Measurements from ENCODE around the gene ZNF710. TPM values are rescaled to one million over a fixed set of nuclear protein-coding genes. Genes with fewer than 3 reads are reported as not detected.

The ZNF710 gene
- total and polyA plus RNA-seq, 9 of the 15 experiments (the other 6 are each of a cell fraction or from before 2014, with no cell fraction given), result 0.56 to 14.2 (median 5.2) TPM

DNA sequence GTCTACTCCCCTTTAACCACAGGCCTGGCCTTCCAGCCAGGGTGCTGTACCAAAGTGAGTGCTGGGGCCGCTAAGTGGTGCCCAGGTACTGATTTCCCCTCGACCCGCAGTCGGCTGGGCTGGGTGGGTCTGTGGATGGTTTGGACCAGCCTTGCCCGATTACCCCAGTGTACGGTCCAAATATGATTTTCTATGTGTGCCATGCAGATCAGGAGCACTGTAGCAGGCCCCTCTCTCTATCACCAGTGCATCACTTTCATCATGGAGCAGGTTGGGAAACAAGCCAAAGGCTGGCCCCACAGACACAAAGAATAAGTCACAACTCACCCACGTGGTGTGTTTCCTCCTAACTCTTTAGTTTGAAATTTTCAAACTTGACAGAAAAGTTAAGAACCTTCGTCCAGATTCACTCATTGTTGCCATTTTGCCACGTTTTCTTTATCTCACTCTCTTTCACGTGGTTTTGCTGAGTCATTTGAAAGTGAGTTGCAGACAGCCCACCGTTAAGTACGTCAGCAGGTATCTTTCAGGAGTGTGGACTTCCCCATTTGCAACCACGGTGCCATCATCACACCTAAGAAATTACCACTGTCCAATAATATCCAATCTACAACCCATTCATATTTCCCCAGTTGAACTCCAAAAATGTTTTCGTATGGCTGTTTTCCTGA is 37.0 kb downstream of the ZNF710 start (continued):
- TF ChIP-seq, protein P1, sequence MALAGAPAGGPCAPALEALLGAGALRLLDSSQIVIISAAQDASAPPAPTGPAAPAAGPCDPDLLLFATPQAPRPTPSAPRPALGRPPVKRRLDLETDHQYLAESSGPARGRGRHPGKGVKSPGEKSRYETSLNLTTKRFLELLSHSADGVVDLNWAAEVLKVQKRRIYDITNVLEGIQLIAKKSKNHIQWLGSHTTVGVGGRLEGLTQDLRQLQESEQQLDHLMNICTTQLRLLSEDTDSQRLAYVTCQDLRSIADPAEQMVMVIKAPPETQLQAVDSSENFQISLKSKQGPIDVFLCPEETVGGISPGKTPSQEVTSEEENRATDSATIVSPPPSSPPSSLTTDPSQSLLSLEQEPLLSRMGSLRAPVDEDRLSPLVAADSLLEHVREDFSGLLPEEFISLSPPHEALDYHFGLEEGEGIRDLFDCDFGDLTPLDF (CRISPR knock-in tag; IDR thresholded peaks at IDR 0.05), result no peak
- TF ChIP-seq PTBP1 (IDR thresholded peaks at IDR 0.05; ENCODE audit: low read depth, low read length) (no peak), ZNF324 (CRISPR knock-in tag; IDR thresholded peaks at IDR 0.05) (no peak), CTBP1 (IDR thresholded peaks at IDR 0.05; ENCODE audit: borderline replicate concordance) (peak; percentile 59; the same call in 1 of the 2 replicates), MEIS2 (IDR thresholded peaks at IDR 0.05; ENCODE audit: partially characterized antibody) (peak; percentile 42), FOXK2 (conservative IDR thresholded peaks at IDR 0.05 in 1 of 2, IDR thresholded peaks at IDR 0.05 in 1 of 2; ENCODE audit: low read depth in 2 of 2) (peak; percentile 52 to 65; a peak in 3 of 4 replicates), ZNF217 (CRISPR knock-in tag; IDR thresholded peaks at IDR 0.05) (no peak), HDGF (IDR thresholded peaks at IDR 0.05) (no peak), SMAD1 (IDR thresholded peaks at IDR 0.05; ENCODE audit: low read depth, low read length, partially characterized antibody) (no peak), CSDE1 (IDR thresholded peaks at IDR 0.05) (no peak), ZNF3 (CRISPR knock-in tag; IDR thresholded peaks at IDR 0.05) (no peak), KDM1A (IDR thresholded peaks at IDR 0.05) (peak in 1 of 2 experiments; percentile 37; a peak in 1 of 4 replicates), NFIC (IDR thresholded peaks at IDR 0.05) (0 out of 2 replicates have a peak, but pooled peaks have one; percentile 12), ZNF431 (CRISPR knock-in tag; IDR thresholded peaks at IDR 0.05) (no peak), SP1 (CRISPR knock-in tag; IDR thresholded peaks at IDR 0.05) (no peak), TRIM28 (IDR thresholded peaks at IDR 0.05) (no peak)
- TF ChIP-seq, protein P2, sequence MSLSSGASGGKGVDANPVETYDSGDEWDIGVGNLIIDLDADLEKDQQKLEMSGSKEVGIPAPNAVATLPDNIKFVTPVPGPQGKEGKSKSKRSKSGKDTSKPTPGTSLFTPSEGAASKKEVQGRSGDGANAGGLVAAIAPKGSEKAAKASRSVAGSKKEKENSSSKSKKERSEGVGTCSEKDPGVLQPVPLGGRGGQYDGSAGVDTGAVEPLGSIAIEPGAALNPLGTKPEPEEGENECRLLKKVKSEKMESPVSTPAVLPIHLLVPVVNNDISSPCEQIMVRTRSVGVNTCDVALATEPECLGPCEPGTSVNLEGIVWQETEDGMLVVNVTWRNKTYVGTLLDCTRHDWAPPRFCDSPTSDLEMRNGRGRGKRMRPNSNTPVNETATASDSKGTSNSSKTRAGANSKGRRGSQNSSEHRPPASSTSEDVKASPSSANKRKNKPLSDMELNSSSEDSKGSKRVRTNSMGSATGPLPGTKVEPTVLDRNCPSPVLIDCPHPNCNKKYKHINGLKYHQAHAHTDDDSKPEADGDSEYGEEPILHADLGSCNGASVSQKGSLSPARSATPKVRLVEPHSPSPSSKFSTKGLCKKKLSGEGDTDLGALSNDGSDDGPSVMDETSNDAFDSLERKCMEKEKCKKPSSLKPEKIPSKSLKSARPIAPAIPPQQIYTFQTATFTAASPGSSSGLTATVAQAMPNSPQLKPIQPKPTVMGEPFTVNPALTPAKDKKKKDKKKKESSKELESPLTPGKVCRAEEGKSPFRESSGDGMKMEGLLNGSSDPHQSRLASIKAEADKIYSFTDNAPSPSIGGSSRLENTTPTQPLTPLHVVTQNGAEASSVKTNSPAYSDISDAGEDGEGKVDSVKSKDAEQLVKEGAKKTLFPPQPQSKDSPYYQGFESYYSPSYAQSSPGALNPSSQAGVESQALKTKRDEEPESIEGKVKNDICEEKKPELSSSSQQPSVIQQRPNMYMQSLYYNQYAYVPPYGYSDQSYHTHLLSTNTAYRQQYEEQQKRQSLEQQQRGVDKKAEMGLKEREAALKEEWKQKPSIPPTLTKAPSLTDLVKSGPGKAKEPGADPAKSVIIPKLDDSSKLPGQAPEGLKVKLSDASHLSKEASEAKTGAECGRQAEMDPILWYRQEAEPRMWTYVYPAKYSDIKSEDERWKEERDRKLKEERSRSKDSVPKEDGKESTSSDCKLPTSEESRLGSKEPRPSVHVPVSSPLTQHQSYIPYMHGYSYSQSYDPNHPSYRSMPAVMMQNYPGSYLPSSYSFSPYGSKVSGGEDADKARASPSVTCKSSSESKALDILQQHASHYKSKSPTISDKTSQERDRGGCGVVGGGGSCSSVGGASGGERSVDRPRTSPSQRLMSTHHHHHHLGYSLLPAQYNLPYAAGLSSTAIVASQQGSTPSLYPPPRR (CRISPR knock-in tag; IDR thresholded peaks at IDR 0.05; ENCODE audit: borderline replicate concordance), result no peak
- TF ChIP-seq, protein P3, sequence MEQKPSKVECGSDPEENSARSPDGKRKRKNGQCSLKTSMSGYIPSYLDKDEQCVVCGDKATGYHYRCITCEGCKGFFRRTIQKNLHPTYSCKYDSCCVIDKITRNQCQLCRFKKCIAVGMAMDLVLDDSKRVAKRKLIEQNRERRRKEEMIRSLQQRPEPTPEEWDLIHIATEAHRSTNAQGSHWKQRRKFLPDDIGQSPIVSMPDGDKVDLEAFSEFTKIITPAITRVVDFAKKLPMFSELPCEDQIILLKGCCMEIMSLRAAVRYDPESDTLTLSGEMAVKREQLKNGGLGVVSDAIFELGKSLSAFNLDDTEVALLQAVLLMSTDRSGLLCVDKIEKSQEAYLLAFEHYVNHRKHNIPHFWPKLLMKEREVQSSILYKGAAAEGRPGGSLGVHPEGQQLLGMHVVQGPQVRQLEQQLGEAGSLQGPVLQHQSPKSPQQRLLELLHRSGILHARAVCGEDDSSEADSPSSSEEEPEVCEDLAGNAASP (IDR thresholded peaks at IDR 0.05), result no peak
- TF ChIP-seq, protein P4, sequence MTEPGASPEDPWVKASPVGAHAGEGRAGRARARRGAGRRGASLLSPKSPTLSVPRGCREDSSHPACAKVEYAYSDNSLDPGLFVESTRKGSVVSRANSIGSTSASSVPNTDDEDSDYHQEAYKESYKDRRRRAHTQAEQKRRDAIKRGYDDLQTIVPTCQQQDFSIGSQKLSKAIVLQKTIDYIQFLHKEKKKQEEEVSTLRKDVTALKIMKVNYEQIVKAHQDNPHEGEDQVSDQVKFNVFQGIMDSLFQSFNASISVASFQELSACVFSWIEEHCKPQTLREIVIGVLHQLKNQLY (CRISPR knock-in tag; conservative IDR thresholded peaks at IDR 0.05), result no peak
- TF ChIP-seq, protein P5, sequence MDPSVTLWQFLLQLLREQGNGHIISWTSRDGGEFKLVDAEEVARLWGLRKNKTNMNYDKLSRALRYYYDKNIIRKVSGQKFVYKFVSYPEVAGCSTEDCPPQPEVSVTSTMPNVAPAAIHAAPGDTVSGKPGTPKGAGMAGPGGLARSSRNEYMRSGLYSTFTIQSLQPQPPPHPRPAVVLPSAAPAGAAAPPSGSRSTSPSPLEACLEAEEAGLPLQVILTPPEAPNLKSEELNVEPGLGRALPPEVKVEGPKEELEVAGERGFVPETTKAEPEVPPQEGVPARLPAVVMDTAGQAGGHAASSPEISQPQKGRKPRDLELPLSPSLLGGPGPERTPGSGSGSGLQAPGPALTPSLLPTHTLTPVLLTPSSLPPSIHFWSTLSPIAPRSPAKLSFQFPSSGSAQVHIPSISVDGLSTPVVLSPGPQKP (CRISPR knock-in tag; IDR thresholded peaks at IDR 0.05), result no peak

Measured in K562 (cell line).